Heart left ventricle (tissue), 16 donors: Measurements from ENCODE around the gene CLEC16A. TPM values are rescaled to one million over a fixed set of nuclear protein-coding genes. Genes with fewer than 3 reads are reported as not detected.

ENCODE experiments used
- ATAC-seq, 4 donors: fragments of 200-7000 bp; cut with Tn5 transposase; one replicate each; pipeline ENCODE4 v1.9.1; 2020 to 2022; ENCODE audit warnings: moderate library complexity in 4 of 4, mild to moderate bottlenecking in 3 of 4, moderate number of reproducible peaks in 1 of 4
- DNase-seq, 5 donors: peaks; one replicate each; pipeline ENCODE4 v3.0.0-alpha.2; 2020
- H3K27ac ChIP-seq, 12 donors: fragments of 200-600 bp; sonication (generic) in 4 of 12; one replicate each; pipeline versions ENCODE4 v1.5.0 to v1.8.0; 2016 to 2022; ENCODE audit warnings: mild to moderate bottlenecking in 2 of 12
- H3K27me3 ChIP-seq, 9 donors: fragments of 200-600 bp; sonication (generic) in 2 of 9; one replicate each; pipeline versions ENCODE4 v1.5.1 to v1.8.0; 2016 to 2022; ENCODE audit warnings: mild to moderate bottlenecking in 3 of 9
- H3K36me3 ChIP-seq, 9 donors: fragments of 200-600 bp; sonication (generic) in 2 of 9; one replicate each; pipeline versions ENCODE4 v1.5.0 to v1.8.0; 2018 to 2022; ENCODE audit warnings: mild to moderate bottlenecking in 2 of 9
- H3K4me1 ChIP-seq, 12 donors: fragments of 200-600 bp; sonication (generic) in 4 of 12; one replicate each; pipeline versions ENCODE4 v1.5.0 to v1.8.0; 2016 to 2022; ENCODE audit warnings: mild to moderate bottlenecking in 3 of 12
- H3K4me3 ChIP-seq, 12 donors: fragments of 200-600 bp; sonication (generic) in 4 of 12; one replicate each; pipeline versions ENCODE4 v1.5.0 to v1.8.0; 2017 to 2022; ENCODE audit warnings: mild to moderate bottlenecking in 9 of 12, moderate library complexity in 4 of 12
- H3K9me3 ChIP-seq, 12 donors: fragments of 200-600 bp; sonication (generic) in 4 of 12; one replicate each; pipeline versions ENCODE4 v1.5.0 to v1.8.0; 2016 to 2022; ENCODE audit warnings: mild to moderate bottlenecking in 1 of 12
- CTCF ChIP-seq, 12 donors: fragments of 200-600 bp; sonication (generic) in 4 of 12; IDR thresholded peaks; one replicate each; pipeline versions ENCODE4 v1.5.0 to v1.8.0; 2018 to 2022; ENCODE audit warnings: antibody characterized with exemption in 12 of 12, mild to moderate bottlenecking in 5 of 12
- POLR2A ChIP-seq, 2 donors: fragments of 450-650 bp; IDR thresholded peaks; one replicate each; pipeline ENCODE4 v1.6.1; 2017; ENCODE audit warnings: antibody characterized with exemption in 2 of 2, mild to moderate bottlenecking in 2 of 2, moderate library complexity in 2 of 2
- WGBS, 4 donors: extraction: QIAGEN DNeasy Blood & Tissue Kit in 2 of 4; methylation state at CpG; one replicate each; pipeline versions ENCODE4 v1.1.5 to v1.1.7; 2013 to 2018; 5-methylcytosine and 5-hydroxymethylcytosine counted together
- intact Hi-C, 10 donors: fragments of 100-400 bp; cut with DNase I; formaldehyde crosslinking; loops; one replicate each; pipeline versions ENCODE4 v1.11.1 to v1.14.2; 2022
- polyA plus RNA-seq, 2 donors: library from polyadenylated mRNA; stranded (reverse); fragments of 200-250 nt; gene quantifications; one replicate each; pipeline ENCODE4 v1.2.3, GENCODE V29; 2013
- total RNA-seq, 9 donors: library from RNA; depleted of rRNA in 2 of 9; stranded (reverse); fragments of >200 nt in 2 of 9; fragmentation: NEBNext Ultra II Directional in 3 of 9; extraction: Animal tissue kit (Norgen Biotek cat#: 25700) in 3 of 9; gene quantifications; one replicate each; pipeline versions ENCODE4 v1.1.0 to v1.2.4, GENCODE V29; 2016 to 2023
- donor health status: ischemic (EF 13 %, LVEDD 7.1; RV severe dilation, severe dysfunction).
- donor health status: healthy with polysubstance abuse.
- donor health status: DM: no; HTN: yes; CAD: no.
- donor health status: DM: no; HTN: no; CAD: no.
- donor health status: ischemic (EF 25% LVEDD 6.9; RV normal size, moderate dysfunction).
- donor health status: ischemic (EF 25% LVEDD 5.7; RV mildly dilated, moderate dysfunction).
- donor health status: healthy.
- donor health status: DM: yes; HTN: yes; CAD: no.
- donor health status: ischemic (EF 35%, LVEDD 5.7; RV mildly dilated, moderate dysfunction).
- donor health status: nonischemic (EF 11% LVEDD 7.7; RV severe dilation, severe dysfunction).
- donor health status: DM: yes; HTN: yes; CAD: no.
- donor health status: PGD.
- donor health status: ischemic (EF 29% LVEDD 5.4; RV normal size, mild dysfunction).
- donor health status: nonischemic (EF 23%, LVEDD 6.1; RV moderate dilation, normal function).

The CLEC16A gene
- total and polyA plus RNA-seq, 11 donors, result 13.8 to 41.1 (median 23.7) TPM

- intact Hi-C loops, result loop anchor here in 2 of 10 donors (2.0 to 5.0 kb wide), 2 partner anchors 202 to 855 kb away; partner anchors contain the start of gene ZC3H7A (in 1 of the 2)
- H3K27me3 ChIP-seq, result no peaks in the 10 kb centered on the region
- H3K27ac ChIP-seq, result peak within 1 kb of the TSS; percentile 70 to 96 (median 90)
- WGBS, 4 donors, result 5 to 20% (median 7%) methylated on average over 18 to 55 of the region's 55 CpGs
- H3K4me3 ChIP-seq, result peak within 1 kb of the TSS; percentile 58 to 99 (median 84)
- ATAC-seq (peak; percentile 24 to 77 (median 76)), DNase-seq (peak; percentile 96 to 98 (median 97))
- H3K4me1 ChIP-seq, result peaks cover 17 to 82% (median 65%) of the 10 kb centered on the region in 12 donors
- no peaks in the 10 kb centered on the region for H3K9me3 ChIP-seq
- peaks cover 0 to 3% (median 0%) of the 10 kb centered on the region in 9 donors for H3K36me3 ChIP-seq
- TF ChIP-seq CTCF (IDR thresholded peaks at IDR 0.05) (peak in 11 of 12 donors; percentile 26 to 58 (median 44)), POLR2A (IDR thresholded peaks at IDR 0.05) (peak; percentile 4 to 82)
Measured at GRCh38 chr16:10942352-10943063, 1.9 kb upstream of the CLEC16A start, which contains the start of gene DEXI. DEXI (minus strand) TSS chr16:10942468; CDS start chr16:10942005, 463 bp downstream.

- WGBS, 4 donors, result 91 to 96% (median 92%) methylated on average over 7 of the region's 7 CpGs
Measured at GRCh38 chr16:10943064-10943353, 1.4 kb upstream of the CLEC16A start.

DNA sequence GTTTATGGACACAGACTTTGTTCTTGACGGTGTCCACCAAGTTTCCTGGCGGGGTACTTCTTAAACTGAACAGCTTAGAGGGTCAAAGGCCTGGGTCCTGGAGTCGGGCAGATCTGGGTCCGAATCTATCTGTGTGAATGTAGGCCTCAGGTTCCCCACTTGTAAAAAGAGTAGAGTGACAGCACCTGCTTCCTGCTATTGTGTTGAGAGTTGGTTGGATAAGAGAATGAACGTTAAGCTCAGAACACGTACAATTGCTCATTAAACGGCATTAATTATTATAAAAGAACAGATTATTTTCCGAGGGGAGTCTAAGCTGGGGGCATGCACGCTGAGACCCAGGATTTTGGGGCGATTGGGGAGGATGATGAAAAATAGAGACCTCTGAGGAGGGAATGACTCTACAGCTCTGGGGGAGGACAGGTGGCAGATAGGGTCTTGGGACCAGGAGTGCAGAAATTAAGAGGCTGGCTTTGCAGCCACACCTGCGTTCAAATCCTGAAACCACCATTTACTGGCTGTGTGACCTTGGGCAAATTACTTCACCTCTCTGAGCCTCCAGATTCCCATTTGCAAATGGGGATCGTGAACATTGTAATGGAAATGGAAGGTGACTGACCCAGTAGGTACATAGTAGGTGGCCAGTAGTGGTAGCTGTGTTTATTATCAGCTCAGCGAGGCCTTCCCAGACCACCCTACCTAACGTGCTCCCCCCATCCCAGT is 862 bp downstream of the CLEC16A start:
- H3K27ac ChIP-seq, result peak overlapping the region in 9 of 12 donors; percentile 38 to 96 (median 84)
- no peaks in the 10 kb centered on the region for H3K36me3 ChIP-seq
- intact Hi-C loops, result no loop called here
- peaks cover 8 to 64% (median 38%) of the 10 kb centered on the region in 12 donors for H3K4me1 ChIP-seq
- no peak for DNase-seq
- no peaks in the 10 kb centered on the region for H3K9me3 ChIP-seq
- ATAC-seq, result no peak
- TF ChIP-seq POLR2A (IDR thresholded peaks at IDR 0.05) (no peak), CTCF (IDR thresholded peaks at IDR 0.05) (no peak)
- no peaks in the 10 kb centered on the region for H3K27me3 ChIP-seq
- WGBS, 4 donors, result 35 to 41% (median 36%) methylated on average over 14 of the region's 14 CpGs
- H3K4me3 ChIP-seq, result peak overlapping the region; percentile 63 to 99 (median 89)

More at GRCh38 chr16:10943064-10943353, 1.4 kb upstream of the CLEC16A start:
- Histone ChIP-seq H3K27ac (peak overlapping the region in 6 of 12 donors; percentile 79 to 96 (median 86)), H3K27me3 (no peaks in the 10 kb centered on the region), H3K4me1 (peaks cover 13 to 77% (median 61%) of the 10 kb centered on the region in 12 donors), H3K36me3 (peaks cover 0 to 3% (median 0%) of the 10 kb centered on the region in 9 donors), H3K9me3 (no peaks in the 10 kb centered on the region), H3K4me3 (peak overlapping the region in 9 of 12 donors; percentile 58 to 99 (median 85))
- intact Hi-C loops, result loop anchor here in 2 of 10 donors (2.0 to 5.0 kb wide), 2 partner anchors 202 to 854 kb away; partner anchors contain the start of gene ZC3H7A (in 1 of the 2)
- TF ChIP-seq CTCF (IDR thresholded peaks at IDR 0.05), result no peak
- no peak for TF ChIP-seq POLR2A (IDR thresholded peaks at IDR 0.05)
- no peak for ATAC-seq
- peak in 1 of 5 donors; percentile 13 for DNase-seq

DNA sequence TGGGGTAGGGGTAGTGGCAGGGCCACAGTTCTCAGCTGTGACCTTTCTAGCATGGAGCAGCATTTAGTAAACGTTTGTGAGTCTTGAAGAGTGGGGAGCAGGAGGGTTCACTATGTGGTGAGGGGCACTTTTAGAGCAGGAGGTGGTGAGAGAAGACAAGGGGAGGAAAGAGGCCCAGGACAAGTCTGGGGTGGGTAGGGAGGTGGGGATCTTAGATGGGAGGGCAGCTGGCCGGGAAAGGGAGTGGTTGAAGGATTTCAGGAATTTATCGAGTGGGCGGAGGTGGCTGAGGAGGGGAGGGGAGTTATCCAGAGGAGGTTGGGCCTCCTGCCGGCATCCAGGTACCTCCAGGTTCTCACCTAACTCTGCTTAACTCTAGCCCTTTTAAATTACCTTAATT is 1.9 kb downstream of the CLEC16A start:
- H3K9me3 ChIP-seq, result no peaks in the 10 kb centered on the region
- H3K27ac ChIP-seq, result no peak overlapping the region
- no peak for ATAC-seq
- H3K36me3 ChIP-seq, result no peaks in the 10 kb centered on the region
- peaks cover 8 to 61% (median 31%) of the 10 kb centered on the region in 12 donors for H3K4me1 ChIP-seq
- H3K27me3 ChIP-seq, result no peaks in the 10 kb centered on the region
- TF ChIP-seq CTCF (IDR thresholded peaks at IDR 0.05) (no peak), POLR2A (IDR thresholded peaks at IDR 0.05) (no peak)
- peak overlapping the region in 2 of 12 donors; percentile 85 to 94 for H3K4me3 ChIP-seq
- 43 to 51% (median 50%) methylated on average over 5 of the region's 5 CpGs for WGBS, 4 donors
- peak in 1 of 5 donors; percentile 23 for DNase-seq
- intact Hi-C loops, result no loop called here
